ENCODE results near the gene PTPRQ. TPM values are rescaled to one million over a fixed set of nuclear protein-coding genes. Genes with fewer than 3 reads are reported as not detected.

The PTPRQ gene
- polyA plus RNA-seq, 1 donor (not counting 4 experiments of a cell fraction or from before 2014, with no cell fraction given): 0.01 TPM

GRCh38 chr12:80710727-80711449 is 266.9 kb downstream of the PTPRQ start:
- no peaks in the 10 kb centered on the region for H4K20me1 ChIP-seq (ENCODE audit: control insufficient read depth, extremely low read depth, insufficient read depth, low read length)
- DNase-seq (ENCODE audit: low read depth, low spot score) (no peak), FAIRE-seq (no peak)
- H3K9me3 ChIP-seq (ENCODE audit: control insufficient read depth, low read depth, low read length): no peaks in the 10 kb centered on the region
- H3K79me2 ChIP-seq (ENCODE audit: control insufficient read depth, insufficient read depth, low read length): no peaks in the 10 kb centered on the region
- H3K27me3 ChIP-seq (ENCODE audit: control insufficient read depth, extremely low read depth, insufficient read depth, low read length): peaks cover 35% of the 10 kb centered on the region
- no peaks in the 10 kb centered on the region for H3K4me1 ChIP-seq (ENCODE audit: control insufficient read depth, extremely low read depth, insufficient read depth, low read length)
- no peak overlapping the region for H3K4me2 ChIP-seq (ENCODE audit: control insufficient read depth, extremely low read depth, insufficient read depth, low read depth, low read length)
- no peak overlapping the region for H3K4me3 ChIP-seq (ENCODE audit: control insufficient read depth in 2 of 3, extremely low read depth in 1 of 3, insufficient read depth in 2 of 3, low read depth in 1 of 3, low read length in 3 of 3)
- dilution Hi-C loops (cut with MboI; ENCODE audit: extremely low pct_ligation_motif_present, low sequenced_read_pairs): no loop called here
- no peak overlapping the region for H3K27ac ChIP-seq (ENCODE audit: control insufficient read depth, insufficient read depth, low read length)
- no peak overlapping the region for H3K9ac ChIP-seq (ENCODE audit: control insufficient read depth, extremely low read depth, insufficient read depth, low read length)
- H2AFZ ChIP-seq (ENCODE audit: control insufficient read depth, low read length): no peak overlapping the region
- H3K9me1 ChIP-seq (ENCODE audit: control insufficient read depth, extremely low read depth, insufficient read depth, low read length): no peaks in the 10 kb centered on the region
- H3K36me3 ChIP-seq (ENCODE audit: control insufficient read depth in 2 of 2, extremely low read depth in 1 of 2, insufficient read depth in 2 of 2, low read length in 2 of 2): no peaks in the 10 kb centered on the region
- TF ChIP-seq CTCF (optimal IDR thresholded peaks at IDR 0.05 in 1 of 3, IDR thresholded peaks at IDR 0.05 in 1 of 3, conservative IDR thresholded peaks at IDR 0.05 in 1 of 3; ENCODE audit: extremely low read depth in 1 of 3, insufficient read depth in 2 of 3, low read length in 3 of 3): no peak
- no peak for TF ChIP-seq EZH2 (IDR thresholded peaks at IDR 0.05; ENCODE audit: low read length)

- TF ChIP-seq CTCF (optimal IDR thresholded peaks at IDR 0.05 in 1 of 3, IDR thresholded peaks at IDR 0.05 in 1 of 3, conservative IDR thresholded peaks at IDR 0.05 in 1 of 3; ENCODE audit: extremely low read depth in 1 of 3, insufficient read depth in 2 of 3, low read length in 3 of 3): no peak
- no peak for TF ChIP-seq EZH2 (IDR thresholded peaks at IDR 0.05; ENCODE audit: low read length)
- H3K79me2 ChIP-seq (ENCODE audit: control insufficient read depth, insufficient read depth, low read length): no peaks in the 10 kb centered on the region
- DNase-seq (ENCODE audit: low read depth, low spot score) (no peak), FAIRE-seq (no peak)
- dilution Hi-C loops (cut with MboI; ENCODE audit: extremely low pct_ligation_motif_present, low sequenced_read_pairs): no loop called here
- H3K4me2 ChIP-seq (ENCODE audit: control insufficient read depth, extremely low read depth, insufficient read depth, low read depth, low read length): no peak overlapping the region
- H3K9me1 ChIP-seq (ENCODE audit: control insufficient read depth, extremely low read depth, insufficient read depth, low read length): no peaks in the 10 kb centered on the region
- no peaks in the 10 kb centered on the region for H4K20me1 ChIP-seq (ENCODE audit: control insufficient read depth, extremely low read depth, insufficient read depth, low read length)
- no peak overlapping the region for H3K4me3 ChIP-seq (ENCODE audit: control insufficient read depth in 2 of 3, extremely low read depth in 1 of 3, insufficient read depth in 2 of 3, low read depth in 1 of 3, low read length in 3 of 3)
- no peak overlapping the region for H3K9ac ChIP-seq (ENCODE audit: control insufficient read depth, extremely low read depth, insufficient read depth, low read length)
- no peaks in the 10 kb centered on the region for H3K4me1 ChIP-seq (ENCODE audit: control insufficient read depth, extremely low read depth, insufficient read depth, low read length)
- H3K9me3 ChIP-seq (ENCODE audit: control insufficient read depth, low read depth, low read length): no peaks in the 10 kb centered on the region
- H3K36me3 ChIP-seq (ENCODE audit: control insufficient read depth in 2 of 2, extremely low read depth in 1 of 2, insufficient read depth in 2 of 2, low read length in 2 of 2): no peaks in the 10 kb centered on the region
- no peak overlapping the region for H3K27ac ChIP-seq (ENCODE audit: control insufficient read depth, insufficient read depth, low read length)
- peaks cover 44% of the 10 kb centered on the region for H3K27me3 ChIP-seq (ENCODE audit: control insufficient read depth, extremely low read depth, insufficient read depth, low read length)
- no peak overlapping the region for H2AFZ ChIP-seq (ENCODE audit: control insufficient read depth, low read length)
Measured at GRCh38 chr12:80711866-80712265, 267.8 kb downstream of the PTPRQ start.

All from keratinocyte (primary cell).